Astrocyte (in vitro differentiated cells and primary cell): Measurements from ENCODE around the gene TTYH1. TPM values are rescaled to one million over a fixed set of nuclear protein-coding genes. Genes with fewer than 3 reads are reported as not detected.
A peak's percentile ranks its signal among the peaks of the same experiment; 100 is the strongest.

Experiments
- DNase-seq: peaks from one replicate; pipeline ENCODE4 v3.0.0-alpha.2; 2010; ENCODE audit warnings: low read depth
- FAIRE-seq: peaks from 2 replicates; lab custom pipeline; 2011; peaks lifted over from hg19 to GRCh38; lab: Jason Lieb, UNC
- H2AFZ ChIP-seq: 2 replicates; pipeline ENCODE4 v1.6.0; 2012; ENCODE audit warnings: low read depth, low read length, inconsistent platforms
- H3K27ac ChIP-seq: 2 replicates; pipeline ENCODE4 v1.5.1; 2011; ENCODE audit warnings: low read depth, low read length, inconsistent platforms
- H3K27me3 ChIP-seq: 2 replicates; pipeline ENCODE4 v1.6.0; 2011; ENCODE audit warnings: low read length, inconsistent platforms; ENCODE audit not compliant: insufficient read depth
- H3K36me3 ChIP-seq: 2 replicates; pipeline ENCODE4 v1.5.1; 2011; ENCODE audit warnings: low read length, inconsistent platforms; ENCODE audit not compliant: insufficient read depth
- H3K4me1 ChIP-seq: 2 replicates; pipeline ENCODE4 v1.5.1; 2011; ENCODE audit warnings: low read length, inconsistent platforms; ENCODE audit not compliant: insufficient read depth
- H3K4me2 ChIP-seq: 2 replicates; pipeline ENCODE4 v1.6.0; 2012; ENCODE audit warnings: low read length, inconsistent platforms
- H3K4me3 ChIP-seq: 2 replicates; pipeline ENCODE4 v1.5.1; 2011; ENCODE audit warnings: low read depth, mild to moderate bottlenecking, low read length, inconsistent platforms; ENCODE audit not compliant: insufficient read depth
- H3K79me2 ChIP-seq: 2 replicates; pipeline ENCODE4 v1.6.0; 2012; ENCODE audit warnings: mild to moderate bottlenecking, low read length, inconsistent platforms; ENCODE audit not compliant: insufficient read depth
- H3K9ac ChIP-seq: 2 replicates; pipeline ENCODE4 v1.6.0; 2012; ENCODE audit warnings: mild to moderate bottlenecking, low read length, inconsistent platforms
- H3K9me3 ChIP-seq: 2 replicates; pipeline ENCODE4 v1.5.1; 2012; ENCODE audit warnings: low read depth, mild to moderate bottlenecking, low read length, inconsistent platforms; ENCODE audit not compliant: insufficient read depth
- H4K20me1 ChIP-seq: 2 replicates; pipeline ENCODE4 v1.6.0; 2012; ENCODE audit warnings: low read length, inconsistent platforms; ENCODE audit not compliant: insufficient read depth
- H3K27ac Mint-ChIP-seq: one replicate; pipeline ENCODE4 v1.8.0; 2021; ENCODE audit warnings: mild to moderate bottlenecking, mixed read lengths; ENCODE audit not compliant: unreplicated experiment
- H3K27me3 Mint-ChIP-seq: one replicate; pipeline ENCODE4 v1.8.0; 2021; ENCODE audit warnings: low read depth, mixed read lengths; ENCODE audit not compliant: unreplicated experiment
- H3K36me3 Mint-ChIP-seq: one replicate; pipeline ENCODE4 v1.8.0; 2021; ENCODE audit warnings: low read depth, mixed read lengths; ENCODE audit not compliant: unreplicated experiment
- H3K4me1 Mint-ChIP-seq: one replicate; pipeline ENCODE4 v1.8.0; 2021; ENCODE audit warnings: low read depth, mixed read lengths; ENCODE audit not compliant: unreplicated experiment
- H3K4me3 Mint-ChIP-seq: one replicate; pipeline ENCODE4 v1.8.0; 2021; ENCODE audit warnings: mild to moderate bottlenecking, moderate library complexity, mixed read lengths; ENCODE audit not compliant: unreplicated experiment
- H3K9me3 Mint-ChIP-seq: one replicate; pipeline ENCODE4 v1.8.0; 2021; ENCODE audit warnings: mild to moderate bottlenecking, mixed read lengths; ENCODE audit not compliant: unreplicated experiment
- EZH2 ChIP-seq: IDR thresholded peaks from 2 replicates; pipeline ENCODE4 v1.6.1; 2012; ENCODE audit warnings: mild to moderate bottlenecking, low read length, inconsistent platforms; ENCODE audit not compliant: insufficient read depth
- total RNA-seq: library from RNA; stranded (reverse); gene quantifications from 2 replicates; pipeline ENCODE4 v1.2.1, GENCODE V29; 2021
- TF ChIP-seq, protein P1 (sequence below): IDR thresholded peaks from 2 replicates; pipeline ENCODE4 v1.5.1; 2011; ENCODE audit warnings: low read depth, mild to moderate bottlenecking, inconsistent platforms, low read length, moderate library complexity; ENCODE audit not compliant: insufficient read depth

The TTYH1 gene
- total RNA-seq, 1 donor from 2014 or later: 8.4 TPM

GRCh38 chr19:54427586-54427985 lies 12.3 kb downstream of the TTYH1 start:
- H4K20me1 ChIP-seq: peaks cover 12% of the 10 kb centered on the region
- H2AFZ ChIP-seq: no peak overlapping the region
- TF ChIP-seq EZH2: no peak
- TF ChIP-seq, protein P1, sequence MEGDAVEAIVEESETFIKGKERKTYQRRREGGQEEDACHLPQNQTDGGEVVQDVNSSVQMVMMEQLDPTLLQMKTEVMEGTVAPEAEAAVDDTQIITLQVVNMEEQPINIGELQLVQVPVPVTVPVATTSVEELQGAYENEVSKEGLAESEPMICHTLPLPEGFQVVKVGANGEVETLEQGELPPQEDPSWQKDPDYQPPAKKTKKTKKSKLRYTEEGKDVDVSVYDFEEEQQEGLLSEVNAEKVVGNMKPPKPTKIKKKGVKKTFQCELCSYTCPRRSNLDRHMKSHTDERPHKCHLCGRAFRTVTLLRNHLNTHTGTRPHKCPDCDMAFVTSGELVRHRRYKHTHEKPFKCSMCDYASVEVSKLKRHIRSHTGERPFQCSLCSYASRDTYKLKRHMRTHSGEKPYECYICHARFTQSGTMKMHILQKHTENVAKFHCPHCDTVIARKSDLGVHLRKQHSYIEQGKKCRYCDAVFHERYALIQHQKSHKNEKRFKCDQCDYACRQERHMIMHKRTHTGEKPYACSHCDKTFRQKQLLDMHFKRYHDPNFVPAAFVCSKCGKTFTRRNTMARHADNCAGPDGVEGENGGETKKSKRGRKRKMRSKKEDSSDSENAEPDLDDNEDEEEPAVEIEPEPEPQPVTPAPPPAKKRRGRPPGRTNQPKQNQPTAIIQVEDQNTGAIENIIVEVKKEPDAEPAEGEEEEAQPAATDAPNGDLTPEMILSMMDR: no peak
- no peaks in the 10 kb centered on the region for H3K36me3 ChIP-seq
- Mint-ChIP-seq H3K27ac (no peak overlapping the region), H3K36me3 (no peaks in the 10 kb centered on the region), H3K9me3 (no peaks in the 10 kb centered on the region), H3K4me3 (no peak overlapping the region), H3K4me1 (peaks cover 7% of the 10 kb centered on the region), H3K27me3 (peaks cover 2% of the 10 kb centered on the region)
- H3K4me2 ChIP-seq: no peak overlapping the region
- DNase-seq: no peak
- H3K79me2 ChIP-seq: no peaks in the 10 kb centered on the region
- H3K27me3 ChIP-seq: no peaks in the 10 kb centered on the region
- no peak for FAIRE-seq
- no peak overlapping the region for H3K27ac ChIP-seq
- no peaks in the 10 kb centered on the region for H3K9me3 ChIP-seq
- H3K4me1 ChIP-seq: no peaks in the 10 kb centered on the region
- no peak overlapping the region for H3K9ac ChIP-seq
- no peak overlapping the region for H3K4me3 ChIP-seq

GRCh38 chr19:54428323-54429175 lies 13.3 kb downstream of the TTYH1 start:
- H3K4me3 ChIP-seq: no peak overlapping the region
- H3K36me3 ChIP-seq: no peaks in the 10 kb centered on the region
- peaks cover 7% of the 10 kb centered on the region for H3K4me1 Mint-ChIP-seq
- H3K4me2 ChIP-seq: no peak overlapping the region
- no peak overlapping the region for H2AFZ ChIP-seq
- H3K79me2 ChIP-seq: no peaks in the 10 kb centered on the region
- no peak overlapping the region for H3K9ac ChIP-seq
- H3K27ac Mint-ChIP-seq: no peak overlapping the region
- DNase-seq: no peak
- no peak overlapping the region for H3K27ac ChIP-seq
- H3K9me3 Mint-ChIP-seq: no peaks in the 10 kb centered on the region
- no peak for FAIRE-seq
- peaks cover 2% of the 10 kb centered on the region for H3K27me3 Mint-ChIP-seq
- peaks cover 12% of the 10 kb centered on the region for H4K20me1 ChIP-seq
- no peaks in the 10 kb centered on the region for H3K36me3 Mint-ChIP-seq
- no peaks in the 10 kb centered on the region for H3K4me1 ChIP-seq
- no peaks in the 10 kb centered on the region for H3K27me3 ChIP-seq
- H3K4me3 Mint-ChIP-seq: no peak overlapping the region
- no peaks in the 10 kb centered on the region for H3K9me3 ChIP-seq
- TF ChIP-seq EZH2: no peak
- TF ChIP-seq, protein P1: no peak

DNA sequence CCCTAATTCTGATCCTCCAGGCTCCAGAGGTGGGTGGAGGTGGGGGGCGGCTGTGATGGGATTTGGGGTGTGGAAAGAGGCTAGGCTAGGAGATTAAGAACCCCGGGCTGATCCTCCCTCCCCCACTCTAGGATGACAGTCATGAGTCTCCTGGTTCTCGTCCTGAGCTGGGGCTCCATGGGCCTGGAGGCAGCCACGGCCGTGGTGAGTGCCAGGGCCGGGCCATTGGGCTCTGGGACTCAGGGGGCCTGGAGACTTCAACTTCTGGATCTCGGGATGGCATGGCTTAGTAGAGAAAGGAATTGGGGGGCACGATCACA lies 13.9 kb downstream of the TTYH1 start:
- Mint-ChIP-seq H3K9me3 (no peaks in the 10 kb centered on the region), H3K4me3 (no peak overlapping the region), H3K36me3 (no peaks in the 10 kb centered on the region), H3K27ac (peak overlapping the region; percentile 12), H3K4me1 (peaks cover 7% of the 10 kb centered on the region), H3K27me3 (peaks cover 2% of the 10 kb centered on the region)
- H3K27ac ChIP-seq: no peak overlapping the region
- no peak overlapping the region for H2AFZ ChIP-seq
- no peak overlapping the region for H3K4me3 ChIP-seq
- DNase-seq (no peak), FAIRE-seq (no peak)
- H3K79me2 ChIP-seq: no peaks in the 10 kb centered on the region
- peaks cover 18% of the 10 kb centered on the region for H4K20me1 ChIP-seq
- H3K4me1 ChIP-seq: no peaks in the 10 kb centered on the region
- H3K9me3 ChIP-seq: no peaks in the 10 kb centered on the region
- no peak overlapping the region for H3K9ac ChIP-seq
- TF ChIP-seq, protein P1: no peak
- TF ChIP-seq EZH2: no peak
- no peaks in the 10 kb centered on the region for H3K36me3 ChIP-seq
- no peak overlapping the region for H3K4me2 ChIP-seq
- H3K27me3 ChIP-seq: no peaks in the 10 kb centered on the region
